K562 (cell line): ENCODE results near the gene RASSF7. TPM values are rescaled to one million over a fixed set of nuclear protein-coding genes. Genes with fewer than 3 reads are reported as not detected.

ENCODE experiments used
- CCNT2 ChIP-seq: IDR thresholded peaks from 2 replicates; pipeline ENCODE4 v1.6.1; 2011; ENCODE audit warnings: borderline replicate concordance, low read depth, mild to moderate bottlenecking, moderate library complexity, mixed read lengths, low read length; ENCODE audit not compliant: insufficient read length; ENCODE audit errors: extremely low read depth
- EWSR1 ChIP-seq: fragments of 450-650 bp; IDR thresholded peaks from 2 replicates; pipeline ENCODE4 v1.6.1; 2018; ENCODE audit warnings: borderline replicate concordance, mild to moderate bottlenecking, low read depth, moderate library complexity; ENCODE audit not compliant: partially characterized antibody
- HEY1 ChIP-seq: fragments of 250-450 bp; sonication (Bioruptor Pico); IDR thresholded peaks from 2 replicates; pipeline ENCODE4 v1.5.0; 2020; ENCODE audit warnings: mild to moderate bottlenecking, moderate library complexity, borderline replicate concordance
- HMG20B ChIP-seq: fragments of 250-450 bp; sonication (Bioruptor Pico); IDR thresholded peaks from 2 replicates; pipeline ENCODE4 v1.5.0; 2021; ENCODE audit warnings: mild to moderate bottlenecking
- LCOR ChIP-seq: sonication (generic); formaldehyde crosslinking; IDR thresholded peaks from 2 replicates; pipeline ENCODE4 v1.8.0; 2022; ENCODE audit warnings: mild to moderate bottlenecking, missing genetic modification reagents
- MAFG ChIP-seq: fragments of 450-650 bp; conservative IDR thresholded peaks from 2 replicates; pipeline ENCODE4 v1.6.1; 2016; ENCODE audit warnings: missing genetic modification characterization, missing compliant biosample characterization
- MAFK ChIP-seq: IDR thresholded peaks from 2 replicates; pipeline ENCODE4 v1.6.1; 2011; ENCODE audit warnings: low read length, improper control_type of control experiment
- MIER1 ChIP-seq: fragments of 450-650 bp; IDR thresholded peaks from 2 replicates; pipeline ENCODE4 v1.6.1; 2016; ENCODE audit warnings: antibody characterized with exemption, mild to moderate bottlenecking, low read depth
- MLX ChIP-seq, 2 experiments: fragments of 450-650 bp in 1 of 2; sonication (generic) in 1 of 2; formaldehyde crosslinking; conservative IDR thresholded peaks; 2 replicates each; pipeline versions ENCODE4 v1.4.0 to v1.8.1; 2020 to 2022; ENCODE audit warnings: mild to moderate bottlenecking in 1 of 2, missing genetic modification reagents in 1 of 2
- MTF1 ChIP-seq: fragments of 250-450 bp; sonication (Bioruptor Pico); IDR thresholded peaks from 2 replicates; pipeline ENCODE4 v1.9.0; 2021; ENCODE audit warnings: moderate library complexity, mild to moderate bottlenecking, inconsistent platforms, borderline replicate concordance
- NR3C1 ChIP-seq: sonication (generic); formaldehyde crosslinking; IDR thresholded peaks from 2 replicates; pipeline ENCODE4 v1.8.1; 2022; ENCODE audit warnings: missing genetic modification reagents
- NRF1 ChIP-seq, 2 experiments: fragments of 450-650 bp; IDR thresholded peaks in 1 of 2; conservative IDR thresholded peaks in 1 of 2; 2 replicates each; pipeline ENCODE4 v1.6.1; 2014; ENCODE audit warnings: mild to moderate bottlenecking in 2 of 2
- RCOR1 ChIP-seq, 2 experiments: IDR thresholded peaks; 2 replicates each; pipeline ENCODE4 v1.6.1; 2012; ENCODE audit warnings: low read depth in 2 of 2, low read length in 2 of 2, borderline replicate concordance in 1 of 2, improper control_type of control experiment in 1 of 2
- SLC30A9 ChIP-seq: fragments of 250-450 bp; sonication (Bioruptor Pico); IDR thresholded peaks from 2 replicates; pipeline ENCODE4 v1.8.0; 2022; ENCODE audit warnings: mild to moderate bottlenecking, moderate library complexity
- SREBF2 ChIP-seq: sonication (generic); formaldehyde crosslinking; IDR thresholded peaks from 2 replicates; pipeline ENCODE4 v1.4.0; 2020; ENCODE audit warnings: mild to moderate bottlenecking, missing genetic modification reagents
- STAT5A ChIP-seq: IDR thresholded peaks from 2 replicates; pipeline ENCODE4 v1.6.1; 2012; ENCODE audit warnings: low read length, inconsistent platforms, borderline replicate concordance
- TCF7L2 ChIP-seq: fragments of 150-350 bp; IDR thresholded peaks from 2 replicates; pipeline ENCODE4 v1.6.1; 2016; ENCODE audit warnings: low read depth, mild to moderate bottlenecking, low read length, moderate library complexity
- ZNF24 ChIP-seq: fragments of 450-650 bp; IDR thresholded peaks from 2 replicates; pipeline ENCODE4 v1.6.1; 2016
- ZNF318 ChIP-seq, 2 experiments: fragments of 450-650 bp; IDR thresholded peaks; 2 replicates each; pipeline ENCODE4 v1.6.1; 2016; ENCODE audit warnings: mild to moderate bottlenecking in 2 of 2, borderline replicate concordance in 1 of 2, low read depth in 1 of 2, moderate library complexity in 1 of 2
- polyA plus RNA-seq, 8 experiments: library from polyadenylated mRNA; depleted of rRNA in 4 of 8; stranded (reverse) in 5 of 8; unstranded in 3 of 8; fragments of >200 nt; fragmentation: Nextera tagmentation in 2 of 8; fragmentation: Illumina TruSeq in 1 of 8; extraction: Ambion mirVana in 2 of 8; extraction: Trizol in 1 of 8; gene quantifications; 2 replicates each; pipeline versions ENCODE4 v1.2.1 to v1.2.3, GENCODE V29; 2011 to 2014; ENCODE audit warnings: inconsistent platforms in 1 of 8, missing spikeins in 1 of 8
- total RNA-seq, 7 experiments: library from RNA; depleted of rRNA in 6 of 7; stranded (reverse); fragments of >200 nt in 6 of 7; fragmentation: Illumina TruSeq in 2 of 7; extraction: Trizol in 2 of 7; gene quantifications; 2 replicates each; pipeline versions ENCODE4 v1.2.1 to v1.2.3, GENCODE V29; 2011 to 2021; ENCODE audit warnings: low replicate concordance in 1 of 7

RASSF7 gene
- total and polyA plus RNA-seq, 9 of the 15 experiments (the other 6 are each of a cell fraction or from before 2014, with no cell fraction given) = 0.41 to 45.2 (median 18.6) TPM

- TF ChIP-seq EWSR1 = no peak
- no peak for TF ChIP-seq MIER1
- no peak for TF ChIP-seq SLC30A9
- TF ChIP-seq MTF1 (CRISPR knock-in tag) = no peak
- TF ChIP-seq ZNF24 = no peak
- no peak for TF ChIP-seq HEY1 (CRISPR knock-in tag)
- no peak for TF ChIP-seq MAFG (tag)
- TF ChIP-seq CCNT2 = peak; percentile 94
- no peak; a peak in 1 of 4 replicates for TF ChIP-seq RCOR1 (IDR thresholded peaks at IDR 0.05; ENCODE audit: borderline replicate concordance in 1 of 2, low read depth in 2 of 2, low read length in 2 of 2)
- TF ChIP-seq MAFK = no peak
- TF ChIP-seq ZNF318 (IDR thresholded peaks at IDR 0.05; ENCODE audit: borderline replicate concordance in 1 of 2, low read depth in 1 of 2) = no peak
- no peak for TF ChIP-seq NR3C1 (CRISPR knock-in tag)
- no peak for TF ChIP-seq LCOR (CRISPR knock-in tag)
- TF ChIP-seq HMG20B (CRISPR knock-in tag) = no peak
- TF ChIP-seq TCF7L2 = peak; percentile 93
- peak; percentile 41 to 43; a peak in 2 of 4 replicates for TF ChIP-seq NRF1 (conservative IDR thresholded peaks at IDR 0.05 in 1 of 2, IDR thresholded peaks at IDR 0.05 in 1 of 2)
- no peak for TF ChIP-seq STAT5A
- no peak for TF ChIP-seq MLX (CRISPR knock-in tag; conservative IDR thresholded peaks at IDR 0.05)
- no peak for TF ChIP-seq SREBF2
These were observed 7.8 kb downstream of the RASSF7 start (continued) for GRCh38 chr11:568306-569157.
